ACHN (cell line): Measurements from ENCODE around the gene KLRK1.
"Not testable (repeated sequence)": the region's sequence is repeated elsewhere in the genome, so short reads cannot be mapped to it uniquely, and the experiment has no call there.

Experiments
- DNase-seq: peaks from one replicate; pipeline ENCODE4 v3.0.0-alpha.2; 2015
- in situ Hi-C: cut with HindIII; loops from 2 replicates; pipeline ENCODE4 v1.10.0; 2017; ENCODE audit warnings: low sequenced_read_pairs, low pct_ligation_motif_present, low pct_unique_long_range_greater_than_20kb

Gene KLRK1

GRCh38 chr12:10389904-10390303 is at the start of gene KLRK1:
KLRK1 (minus strand) TSS chr12:10390041; CDS start chr12:10388810, 1,231 bp downstream.
- DNase-seq, result no peak
- in situ Hi-C loops, result no loop called here

- DNase-seq, in situ Hi-C loops: not testable (repeated sequence)
Measured at GRCh38 chr12:10437601-10438000, 47.8 kb upstream of the KLRK1 start.

DNA sequence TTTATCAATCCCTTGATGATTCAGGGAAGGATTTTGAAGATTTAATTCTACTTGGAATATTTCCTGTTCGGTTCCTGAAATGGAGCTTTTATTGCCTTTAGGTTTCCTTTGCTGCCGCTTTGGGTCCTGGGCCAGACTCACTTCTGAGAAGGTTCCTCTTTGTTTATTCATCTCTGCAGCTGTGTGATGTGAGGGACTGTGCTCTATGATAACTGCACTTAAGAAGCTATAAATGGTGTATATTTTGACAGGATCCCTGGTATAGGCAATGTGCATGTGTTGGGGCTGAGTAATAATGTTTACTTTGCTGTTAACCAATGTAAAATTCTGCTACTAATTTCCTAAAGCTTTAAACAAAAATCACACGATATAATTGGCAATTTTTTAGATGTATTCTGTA is 46.0 kb upstream of the KLRK1 start, which contains the start of gene KLRC2:
KLRC2 (minus strand) TSS at position 195 of the 400 bp plus-strand sequence; CDS start at position 171, 24 bp downstream.
- DNase-seq, in situ Hi-C loops: not testable (repeated sequence)

DNA sequence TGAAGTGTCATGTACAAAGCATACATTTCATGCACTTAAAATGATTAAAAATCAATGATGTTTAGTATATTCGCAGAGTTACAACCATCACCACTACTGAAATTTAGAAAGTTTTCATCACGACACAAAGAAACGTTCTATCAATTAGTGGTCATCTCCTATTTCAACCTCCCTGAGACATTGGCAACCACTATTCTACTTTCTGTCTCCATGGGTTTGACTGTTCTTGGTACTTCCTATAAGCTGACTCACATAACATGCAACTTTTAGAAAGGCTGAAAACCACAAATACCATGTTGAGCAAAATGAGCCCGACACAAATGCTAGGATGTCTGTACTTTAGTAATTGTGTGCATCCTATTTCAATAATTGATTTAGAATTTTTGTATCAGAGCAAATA is 40.8 kb upstream of the KLRK1 start:
- DNase-seq, in situ Hi-C loops: not testable (repeated sequence)

DNA sequence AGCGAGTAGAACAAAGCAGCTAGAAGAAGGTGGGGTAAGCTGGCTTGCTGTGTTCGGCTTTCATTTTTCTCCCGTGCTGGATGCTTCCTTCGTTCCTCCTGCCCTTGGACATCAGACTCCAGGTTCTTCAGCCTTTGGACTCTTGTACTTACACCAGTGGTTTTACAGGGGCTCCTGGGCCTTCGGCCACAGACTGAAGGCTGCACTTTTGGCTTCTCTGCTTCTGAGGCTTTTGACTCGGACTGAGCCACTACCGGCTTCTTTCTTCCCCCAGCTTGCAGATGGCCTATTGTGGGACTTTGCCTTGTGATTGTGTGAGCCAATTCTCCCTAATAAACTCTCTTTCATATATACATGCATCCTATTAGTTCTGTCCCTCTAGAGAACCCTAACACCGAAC is 36.1 kb upstream of the KLRK1 start:
- DNase-seq, in situ Hi-C loops: not testable (repeated sequence)

- in situ Hi-C loops, result not testable (repeated sequence)
- DNase-seq, result peak; percentile 26
Measured at GRCh38 chr12:10424260-10424899, 34.5 kb upstream of the KLRK1 start.

- in situ Hi-C loops, DNase-seq: not testable (repeated sequence)
Measured at GRCh38 chr12:10422159-10422558, 32.3 kb upstream of the KLRK1 start.

- DNase-seq, in situ Hi-C loops: not testable (repeated sequence)
Measured at GRCh38 chr12:10420334-10420733, 30.5 kb upstream of the KLRK1 start, which contains the start of gene KLRC3. KLRC3 (minus strand) TSS chr12:10420595; CDS start chr12:10420550, 45 bp downstream.

DNA sequence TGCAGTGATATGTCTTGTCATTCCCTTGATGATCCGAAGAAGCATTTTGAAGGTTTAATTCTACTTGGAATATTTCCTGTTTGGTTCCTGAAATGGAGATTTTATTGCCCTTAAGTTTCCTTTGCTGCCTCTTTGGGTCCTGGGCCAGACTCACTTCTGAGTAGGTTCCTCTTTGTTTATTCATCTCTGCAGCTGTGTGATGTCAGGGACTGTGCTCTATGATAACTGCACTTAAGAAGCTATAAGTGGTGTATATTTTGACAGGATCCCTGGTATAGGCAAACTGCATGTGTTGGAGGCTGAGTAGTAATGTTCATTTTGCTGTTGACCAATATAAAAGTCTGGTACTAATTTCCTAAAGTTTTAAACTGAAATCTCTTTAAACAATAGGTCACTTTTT is 19.6 kb upstream of the KLRK1 start, which contains the start of gene KLRC4:
KLRC4 (minus strand) TSS at position 366 of the 400 bp plus-strand sequence; CDS start at position 184, 182 bp downstream.
- in situ Hi-C loops, result no loop called here
- DNase-seq, result no peak

DNA sequence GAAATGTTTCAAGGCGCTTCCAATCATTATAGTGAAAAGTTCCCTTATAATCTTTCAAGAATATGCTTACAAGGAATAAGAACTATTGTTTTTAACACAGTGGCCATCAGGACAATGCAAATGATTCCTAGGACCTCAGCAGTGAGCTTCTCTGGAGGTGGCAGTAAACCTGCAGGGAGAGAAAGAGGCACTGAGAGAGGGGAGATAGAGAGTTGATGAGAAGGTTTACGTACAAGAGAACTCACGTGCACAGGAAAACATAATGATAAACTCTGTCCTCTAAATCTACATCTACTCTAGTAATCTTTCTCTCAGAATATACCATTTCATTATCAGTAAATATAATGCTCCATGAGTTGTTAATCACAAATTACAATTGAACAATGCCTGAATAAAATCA is 19.0 kb upstream of the KLRK1 start:
- in situ Hi-C loops, result no loop called here
- DNase-seq, result no peak

- in situ Hi-C loops, result no loop called here
- no peak for DNase-seq
Measured at GRCh38 chr12:10406725-10407124, 16.9 kb upstream of the KLRK1 start.

DNA sequence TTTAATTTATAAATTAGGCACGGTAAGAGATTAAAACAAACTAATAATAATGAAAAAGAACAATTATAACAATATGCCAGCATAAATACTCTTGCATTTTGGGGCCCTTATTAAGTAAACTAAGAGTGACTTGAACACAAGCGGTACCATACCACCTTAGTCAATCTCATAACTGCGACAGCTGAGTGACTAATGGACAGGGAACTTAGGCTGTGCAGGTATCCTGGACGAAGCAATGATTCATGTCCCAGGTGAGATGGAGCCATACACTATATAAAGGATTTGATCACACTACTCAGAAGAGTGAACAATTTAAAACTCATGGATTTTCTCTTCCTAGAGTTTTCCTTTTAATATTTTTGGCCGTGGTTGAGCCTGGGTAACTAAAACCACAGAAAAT is 15.5 kb upstream of the KLRK1 start:
- DNase-seq, result no peak
- in situ Hi-C loops, result no loop called here

DNA sequence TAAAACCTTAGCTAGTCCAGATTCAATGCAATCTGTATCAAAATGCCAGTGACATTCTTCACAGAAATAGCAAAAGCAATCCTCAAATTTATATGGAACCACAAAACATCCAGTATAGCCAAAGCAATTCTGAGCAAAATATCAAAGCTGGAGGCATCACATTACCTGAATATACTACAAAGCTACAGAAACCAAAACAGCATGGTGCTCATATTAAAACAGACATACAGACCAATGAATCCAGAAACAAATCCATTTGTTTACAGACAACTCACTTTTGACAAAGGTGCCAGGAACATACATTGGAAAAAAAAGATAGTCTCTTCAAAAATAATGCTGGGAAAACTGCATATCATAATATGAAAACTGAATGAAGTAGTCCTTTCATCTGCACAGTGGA is 15.0 kb upstream of the KLRK1 start:
- in situ Hi-C loops, result no loop called here
- DNase-seq, result no peak

GRCh38 chr12:10400829-10401228 is 11.0 kb upstream of the KLRK1 start:
- in situ Hi-C loops, result no loop called here
- no peak for DNase-seq

GRCh38 chr12:10398168-10398567 is 8.3 kb upstream of the KLRK1 start:
- DNase-seq, result no peak
- in situ Hi-C loops, result no loop called here

DNA sequence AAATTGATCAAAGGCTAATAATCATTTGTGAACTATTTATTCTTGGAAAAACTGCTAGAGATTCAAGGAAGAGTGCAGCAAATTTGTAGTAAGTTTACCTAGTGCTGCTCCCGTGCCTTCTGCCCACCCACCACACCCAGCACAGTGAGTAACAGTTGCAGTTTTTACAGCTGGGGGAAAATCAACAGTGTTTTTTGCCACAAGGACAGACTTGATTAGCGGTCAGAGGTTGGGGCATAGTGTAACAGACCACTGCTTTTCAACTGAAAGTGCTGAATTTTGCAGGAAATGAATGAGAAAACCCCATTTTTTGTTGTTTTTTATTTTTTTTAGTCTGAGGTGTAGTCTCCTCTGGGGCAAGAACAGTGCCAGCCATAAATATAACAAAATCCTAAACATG is 7.5 kb upstream of the KLRK1 start:
- in situ Hi-C loops, result no loop called here

DNA sequence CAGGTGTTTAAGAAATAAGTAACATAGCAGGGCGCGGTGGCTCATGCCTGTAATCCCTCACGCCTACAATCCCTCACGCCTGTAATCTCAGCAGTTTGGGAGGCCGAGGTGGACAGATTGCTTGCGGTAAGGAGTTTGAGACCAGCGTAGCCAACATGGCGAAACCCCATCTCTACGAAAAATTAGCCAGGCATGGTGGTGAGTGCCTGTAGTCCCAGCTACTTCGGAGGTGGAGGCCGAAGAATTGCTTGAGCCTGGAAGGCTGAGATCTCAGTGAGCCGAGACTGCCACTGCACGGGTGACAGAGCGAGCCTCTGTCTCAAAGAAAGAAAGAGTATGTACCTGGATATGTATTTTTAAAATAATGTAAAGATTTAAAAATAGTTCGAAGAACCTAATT is 6.3 kb upstream of the KLRK1 start:
- in situ Hi-C loops, DNase-seq: not testable (repeated sequence)

More for the DNA sequence above, 7.5 kb upstream of the KLRK1 start:
- no peak for DNase-seq

DNA sequence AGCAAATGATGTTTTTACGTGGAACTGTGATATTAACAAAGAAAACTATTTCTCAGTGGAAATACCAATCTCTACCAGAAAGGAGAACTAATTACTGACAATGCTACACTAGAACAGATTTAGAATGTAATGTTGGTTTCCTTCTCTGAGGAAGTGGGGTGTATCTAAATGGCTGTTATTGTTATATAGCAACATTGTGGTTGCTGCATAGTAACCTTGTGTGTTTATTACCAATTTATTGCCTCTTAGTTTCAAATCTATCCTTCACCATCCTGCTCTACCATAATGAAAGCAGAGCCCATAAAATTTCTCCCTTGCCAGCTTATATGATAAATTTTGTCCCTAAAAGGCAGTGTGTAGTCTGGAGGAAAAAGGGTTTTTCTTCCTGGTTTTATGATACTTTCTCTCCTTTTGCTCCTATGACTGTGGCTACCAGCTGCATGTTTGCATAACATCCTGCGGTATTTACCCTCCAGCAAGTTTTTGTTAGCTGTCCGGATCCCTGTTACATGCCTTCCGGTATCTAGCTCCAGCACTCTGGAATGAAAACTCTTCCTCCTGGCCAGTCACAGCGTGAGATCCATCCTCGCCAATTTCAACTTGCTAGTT is 5.7 kb upstream of the KLRK1 start:
- DNase-seq, result no peak
- in situ Hi-C loops, result no loop called here

GRCh38 chr12:10394531-10395152 is 4.8 kb upstream of the KLRK1 start:
- in situ Hi-C loops, DNase-seq: not testable (repeated sequence)
